NCI-H345 (cell line): Measurements from ENCODE around the gene RPL10.

ENCODE experiments used
- DNase-seq: peaks from one replicate; lab custom pipeline; 2025; lab: John Stamatoyannopoulos, UW

Gene RPL10

DNA sequence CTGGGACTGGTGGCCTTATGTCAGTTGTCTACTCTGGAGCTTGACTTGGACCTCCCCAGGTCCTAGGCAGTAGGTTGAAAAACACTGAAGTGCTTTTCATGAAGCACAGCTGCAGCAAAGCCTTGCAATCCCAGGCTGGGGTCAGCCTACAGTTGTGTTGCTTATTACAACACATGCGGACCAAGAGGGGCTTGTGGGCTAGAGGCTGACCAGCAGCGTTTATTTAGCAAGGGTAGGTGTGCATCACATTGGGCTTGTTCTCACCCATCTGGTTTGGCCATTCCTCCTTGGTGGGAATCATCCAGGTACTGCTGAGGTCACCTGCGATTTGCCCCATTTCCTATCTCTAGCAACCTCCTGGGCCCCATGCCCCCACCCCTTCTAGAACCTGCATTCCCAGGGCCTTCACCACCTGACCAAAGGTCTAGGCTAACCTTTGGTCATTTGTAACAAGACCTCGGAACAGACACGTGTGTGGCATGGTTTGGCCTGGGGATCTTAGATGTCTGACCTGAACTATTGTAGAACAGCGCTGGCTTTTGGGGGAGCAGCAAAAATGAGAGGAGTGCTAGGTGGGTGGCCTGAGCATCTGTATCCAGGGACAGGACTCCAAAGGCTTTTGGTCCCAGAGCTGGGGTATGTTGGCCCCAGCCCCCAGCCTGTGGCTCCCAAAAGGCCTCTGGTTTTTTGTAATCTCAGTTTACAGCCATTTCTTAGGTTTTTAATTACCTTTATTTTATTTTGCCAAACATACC lies 3.0 kb downstream of the RPL10 start:
- no peak for DNase-seq

DNA sequence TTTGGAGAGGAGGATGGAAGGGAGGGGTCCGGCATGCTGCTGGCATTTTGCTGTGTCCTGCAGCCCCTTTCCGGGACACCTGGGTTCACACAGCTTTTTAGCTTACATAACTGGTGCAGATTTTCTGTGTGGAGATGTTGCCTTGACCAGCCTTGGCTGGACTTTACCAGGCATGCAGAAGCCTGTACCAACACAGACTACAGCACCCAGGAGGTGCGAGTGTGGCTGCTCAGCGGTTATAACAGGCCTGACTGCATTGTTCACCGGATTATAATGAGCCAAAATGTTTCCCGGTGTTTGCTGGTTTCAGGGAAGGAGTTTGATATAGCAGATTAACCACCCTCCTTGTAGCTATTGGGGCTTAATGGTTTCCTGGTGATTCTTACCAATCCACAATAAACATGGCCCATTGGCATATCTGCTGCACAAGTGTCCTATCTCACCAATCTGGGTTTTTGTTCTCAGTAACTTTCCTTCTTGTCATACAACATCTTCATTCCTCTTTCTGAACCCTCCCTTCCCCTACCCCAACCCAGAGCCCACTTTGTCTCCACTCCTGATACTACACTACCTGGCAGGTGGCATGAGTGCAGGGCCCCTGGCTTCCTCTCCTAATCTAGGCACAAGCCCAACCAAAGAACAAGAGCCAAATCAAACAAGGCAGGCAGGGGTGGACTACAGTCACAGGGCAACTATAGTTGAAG lies 3.9 kb downstream of the RPL10 start:
- DNase-seq = no peak

DNA sequence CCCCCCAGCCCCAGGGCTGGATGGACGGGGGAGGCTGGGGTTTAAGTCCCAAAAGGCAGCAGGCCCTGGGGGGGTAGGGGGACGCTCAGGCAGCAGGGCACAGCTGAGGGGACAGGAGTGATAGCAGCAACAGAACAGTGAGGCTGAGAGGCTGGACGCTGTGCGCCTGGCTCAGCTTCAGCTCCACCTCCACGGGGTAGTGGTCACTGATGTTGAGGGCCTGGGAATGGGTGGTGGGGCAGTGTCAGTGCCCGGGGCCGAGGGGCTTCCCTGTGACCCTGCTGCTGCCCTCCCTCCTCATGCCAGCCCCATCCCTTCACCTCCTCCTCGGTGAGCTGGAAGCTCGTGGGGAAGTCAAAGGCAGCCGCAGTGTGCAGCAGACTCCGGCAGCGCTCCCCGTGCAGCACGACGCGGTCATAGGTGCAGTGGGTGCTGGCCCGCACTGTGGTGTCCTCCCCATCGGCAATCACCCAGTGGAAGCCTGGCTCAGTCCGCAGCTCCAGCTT lies 4.5 kb downstream of the RPL10 start:
- no peak for DNase-seq

GRCh38 chrX:154403192-154403591 lies 5.0 kb downstream of the RPL10 start:
- no peak for DNase-seq

- no peak for DNase-seq
These were observed 5.7 kb downstream of the RPL10 start for GRCh38 chrX:154403858-154404257.

- no peak for DNase-seq
These were observed 6.5 kb downstream of the RPL10 start for GRCh38 chrX:154404625-154405192.

- DNase-seq = no peak
These were observed 10.6 kb downstream of the RPL10 start for GRCh38 chrX:154408659-154409221.

GRCh38 chrX:154409222-154409871 lies 11.2 kb downstream of the RPL10 start, which contains the start of gene DNASE1L1:
Gene DNASE1L1, minus strand, starts transcription at chrX:154409254. Its CDS starts 3,686 bp downstream, at chrX:154405568.
- DNase-seq = no peak

GRCh38 chrX:154411981-154412340 lies 13.8 kb downstream of the RPL10 start:
- peak; percentile 43 for DNase-seq

DNA sequence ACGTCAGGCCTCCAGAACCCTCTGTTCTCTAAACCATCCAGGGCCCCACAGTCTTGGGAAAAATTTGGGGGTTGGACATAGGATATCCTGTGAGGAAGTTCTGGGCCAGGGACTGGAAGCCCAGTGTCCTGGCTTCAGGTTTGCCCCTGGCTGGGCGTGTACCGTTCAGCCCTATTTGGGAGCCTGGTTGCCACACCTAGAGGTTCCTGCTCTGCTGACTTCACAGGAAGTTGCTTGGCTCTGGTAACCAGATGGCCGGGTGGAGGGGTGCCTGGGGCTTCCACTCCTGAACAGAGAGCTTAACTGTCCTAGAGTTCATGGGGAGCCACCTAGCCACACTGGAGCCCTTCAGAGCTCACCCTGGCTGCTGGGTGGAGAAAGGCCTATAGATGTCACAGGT lies 14.3 kb downstream of the RPL10 start:
- no peak for DNase-seq

- DNase-seq = no peak
These were observed 15.0 kb downstream of the RPL10 start for GRCh38 chrX:154413142-154413541.

- peak; percentile 54 for DNase-seq
These were observed 19.0 kb downstream of the RPL10 start for GRCh38 chrX:154417157-154417556.

DNA sequence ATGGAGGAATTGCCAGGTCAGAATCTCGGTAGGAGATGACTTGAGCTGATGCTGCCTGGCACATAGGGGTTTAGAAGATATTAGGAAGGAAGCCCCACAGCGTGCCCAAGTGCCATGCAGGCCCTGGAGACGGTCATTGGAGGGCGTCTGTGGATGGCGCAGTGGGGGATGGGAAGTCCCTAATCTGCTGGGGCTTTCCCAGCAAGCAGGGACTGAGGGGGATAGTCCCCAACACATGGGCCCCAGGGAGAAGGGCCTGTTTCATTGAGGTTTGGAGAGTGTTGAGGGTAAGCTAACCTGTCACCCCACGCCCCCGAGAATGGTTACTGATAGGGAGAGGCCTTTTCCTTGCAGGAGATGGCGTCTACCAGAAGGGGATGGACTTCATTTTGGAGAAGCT lies 21.0 kb downstream of the RPL10 start:
- no peak for DNase-seq

DNA sequence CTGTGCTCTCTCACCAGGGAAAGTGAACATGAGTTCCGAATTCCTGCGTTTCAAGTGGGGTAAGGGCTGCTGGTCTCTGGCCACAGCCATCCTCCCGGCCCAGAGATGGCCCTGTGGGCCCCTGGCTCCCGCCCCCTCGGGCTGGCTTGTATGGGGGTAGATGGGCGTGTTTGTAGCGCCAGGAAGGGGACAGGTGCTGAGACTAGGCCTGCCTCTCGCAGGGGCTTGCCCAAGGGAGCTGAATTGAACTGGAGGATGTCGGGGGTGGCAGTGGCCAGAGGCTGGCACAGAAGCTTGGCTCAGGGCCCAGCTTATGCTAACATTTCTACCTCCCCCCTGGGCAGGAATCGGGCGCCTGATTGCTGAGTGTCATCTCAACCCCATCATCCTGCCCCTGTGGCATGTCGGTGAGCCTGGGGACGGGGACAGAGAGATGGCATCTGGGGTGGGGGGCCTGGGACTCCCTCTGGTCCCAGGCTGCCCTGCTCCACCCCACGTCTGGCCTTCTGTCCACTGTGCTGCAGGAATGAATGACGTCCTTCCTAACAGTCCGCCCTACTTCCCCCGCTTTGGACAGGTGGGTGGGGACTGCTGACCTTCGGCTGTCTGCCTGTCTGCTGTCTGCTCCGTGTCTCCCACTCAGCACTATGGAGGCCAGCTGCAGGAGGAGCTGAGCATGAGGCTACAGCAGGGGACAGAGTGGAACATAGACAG lies 21.7 kb downstream of the RPL10 start:
- DNase-seq = peak; percentile 60

DNA sequence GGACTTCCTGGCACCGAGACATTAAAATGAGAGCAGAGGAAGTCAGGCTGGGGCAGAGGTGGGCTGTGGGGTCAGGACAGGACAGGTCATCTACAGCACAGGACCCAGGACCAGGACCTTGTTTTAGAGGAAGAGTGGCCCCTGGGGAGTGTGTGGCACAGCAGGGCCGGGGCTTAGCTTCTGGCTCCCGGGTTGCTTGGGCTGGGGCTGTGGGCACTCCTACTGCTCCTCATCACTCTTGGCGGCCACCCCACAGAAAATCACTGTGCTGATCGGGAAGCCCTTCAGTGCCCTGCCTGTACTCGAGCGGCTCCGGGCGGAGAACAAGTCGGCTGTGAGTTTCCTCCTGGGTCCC lies 22.2 kb downstream of the RPL10 start:
- DNase-seq = no peak

GRCh38 chrX:154426916-154427770 lies 29.0 kb downstream of the RPL10 start:
- DNase-seq = no peak

GRCh38 chrX:154428176-154429171 lies 30.3 kb downstream of the RPL10 start, which contains the start of gene ATP6AP1:
Gene ATP6AP1, plus strand, starts transcription at chrX:154428677. Its CDS starts 16 bp downstream, at chrX:154428693.
- DNase-seq = peak; percentile 93

- no peak for DNase-seq
These were observed 31.5 kb downstream of the RPL10 start for GRCh38 chrX:154429711-154430110.

- no peak for DNase-seq
These were observed 32.3 kb downstream of the RPL10 start for GRCh38 chrX:154430479-154430878.
